Naive thymus-derived CD8-positive, alpha-beta T cell (primary cell): ENCODE data around the gene SYNC. TPM values are rescaled to one million over a fixed set of nuclear protein-coding genes. Genes with fewer than 3 reads are reported as not detected.
"Not testable (repeated sequence)": the region's sequence is repeated elsewhere in the genome, so short reads cannot be mapped to it uniquely, and the experiment has no call there.

ENCODE experiments used
- ATAC-seq, 2 donors: fragments of 150-1000 bp; cut with Tn5 transposase in 1 of 2; sonication (Bioruptor Pico), chemical (Tn5 transposase) in 1 of 2; 1 replicate in 1 of 2; 2 replicates in 1 of 2; pipeline ENCODE4 v1.10.0; 2021; ENCODE audit warnings: mild to moderate bottlenecking in 2 of 2, moderate library complexity in 2 of 2
- POLR2A ChIA-PET: fragments of 350-600 bp; sonication (Branson Sonifier 250); formaldehyde crosslinking; loops from one replicate; lab custom pipeline; 2021; ENCODE audit warnings: antibody characterized with exemption; lab: Charles Lee
- DNase-seq, 10 donors: peaks; one replicate each; pipeline versions ENCODE4 v3.0.0 to v3.0.0-alpha.2; 2020 to 2022
- H3K27ac Mint-ChIP-seq, 10 donors: one replicate each; pipeline ENCODE4 v1.8.0; 2020 to 2022; ENCODE audit warnings: mild to moderate bottlenecking in 10 of 10, mixed read lengths in 10 of 10, moderate library complexity in 4 of 10, inconsistent platforms in 1 of 10
- H3K27me3 Mint-ChIP-seq, 5 donors: one replicate each; pipeline ENCODE4 v1.8.0; 2021 to 2022; ENCODE audit warnings: mixed read lengths in 5 of 5
- H3K36me3 Mint-ChIP-seq, 3 donors: one replicate each; pipeline ENCODE4 v1.8.0; 2020 to 2022; ENCODE audit warnings: mixed read lengths in 3 of 3, mild to moderate bottlenecking in 2 of 3, inconsistent platforms in 1 of 3
- H3K4me1 Mint-ChIP-seq, 4 donors: one replicate each; pipeline ENCODE4 v1.8.0; 2021 to 2022; ENCODE audit warnings: mixed read lengths in 4 of 4
- H3K4me3 Mint-ChIP-seq, 10 donors: one replicate each; pipeline ENCODE4 v1.8.0; 2020 to 2022; ENCODE audit warnings: mild to moderate bottlenecking in 10 of 10, mixed read lengths in 10 of 10, moderate library complexity in 6 of 10, inconsistent platforms in 1 of 10
- H3K9me3 Mint-ChIP-seq, 9 donors: one replicate each; pipeline ENCODE4 v1.8.0; 2020 to 2022; ENCODE audit warnings: mixed read lengths in 9 of 9, mild to moderate bottlenecking in 3 of 9, inconsistent platforms in 1 of 9, moderate library complexity in 1 of 9
- polyA plus RNA-seq, 3 donors: library from polyadenylated mRNA; unstranded; fragments of 300-500 nt; fragmentation: Illumina TruSeq; gene quantifications; one replicate each; pipeline ENCODE4 v1.2.3, GENCODE V29; 2021
- total RNA-seq, 8 experiments: library from RNA in 2 of 8; stranded (reverse) in 2 of 8; gene quantifications; one replicate each; pipeline ENCODE4 v1.2.3 and lab custom pipeline; 2021 to 2026

SYNC gene
- total and polyA plus RNA-seq, 5 experiments from 2014 or later, result not detected

DNA sequence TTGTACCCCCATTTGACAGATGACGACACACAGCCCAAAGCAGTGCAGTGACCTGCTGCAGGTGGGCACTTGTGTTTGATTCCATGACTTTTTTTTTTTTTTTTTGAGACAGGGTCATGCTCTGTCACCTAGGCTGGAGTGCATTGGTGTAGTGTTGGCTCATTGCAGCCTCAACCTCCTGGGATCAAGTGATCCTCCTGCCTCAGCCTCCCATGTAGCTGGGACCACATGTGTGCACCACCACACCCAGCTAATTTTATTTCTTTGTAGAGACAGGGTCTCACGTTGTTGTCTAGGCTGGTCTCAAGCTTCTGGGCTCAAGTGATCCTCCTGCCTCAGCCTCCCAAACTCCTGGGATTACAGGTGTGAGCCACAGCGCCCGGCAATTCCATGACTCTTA lies 14.9 kb upstream of the SYNC start:
- Mint-ChIP-seq H3K4me1 (peaks cover 9 to 15% (median 10%) of the 10 kb centered on the region in 4 donors), H3K36me3 (no peaks in the 10 kb centered on the region), H3K4me3 (no peak overlapping the region), H3K27me3 (peaks cover 3 to 16% (median 13%) of the 10 kb centered on the region in 5 donors), H3K27ac (no peak overlapping the region), H3K9me3 (no peaks in the 10 kb centered on the region)
- no peak for DNase-seq
- ATAC-seq, result no peak
- POLR2A ChIA-PET, result interaction anchor here (0.6 kb wide), 1 partner anchor 17 kb away, joined by 8 read pairs; no protein-coding TSS in a partner anchor

DNA sequence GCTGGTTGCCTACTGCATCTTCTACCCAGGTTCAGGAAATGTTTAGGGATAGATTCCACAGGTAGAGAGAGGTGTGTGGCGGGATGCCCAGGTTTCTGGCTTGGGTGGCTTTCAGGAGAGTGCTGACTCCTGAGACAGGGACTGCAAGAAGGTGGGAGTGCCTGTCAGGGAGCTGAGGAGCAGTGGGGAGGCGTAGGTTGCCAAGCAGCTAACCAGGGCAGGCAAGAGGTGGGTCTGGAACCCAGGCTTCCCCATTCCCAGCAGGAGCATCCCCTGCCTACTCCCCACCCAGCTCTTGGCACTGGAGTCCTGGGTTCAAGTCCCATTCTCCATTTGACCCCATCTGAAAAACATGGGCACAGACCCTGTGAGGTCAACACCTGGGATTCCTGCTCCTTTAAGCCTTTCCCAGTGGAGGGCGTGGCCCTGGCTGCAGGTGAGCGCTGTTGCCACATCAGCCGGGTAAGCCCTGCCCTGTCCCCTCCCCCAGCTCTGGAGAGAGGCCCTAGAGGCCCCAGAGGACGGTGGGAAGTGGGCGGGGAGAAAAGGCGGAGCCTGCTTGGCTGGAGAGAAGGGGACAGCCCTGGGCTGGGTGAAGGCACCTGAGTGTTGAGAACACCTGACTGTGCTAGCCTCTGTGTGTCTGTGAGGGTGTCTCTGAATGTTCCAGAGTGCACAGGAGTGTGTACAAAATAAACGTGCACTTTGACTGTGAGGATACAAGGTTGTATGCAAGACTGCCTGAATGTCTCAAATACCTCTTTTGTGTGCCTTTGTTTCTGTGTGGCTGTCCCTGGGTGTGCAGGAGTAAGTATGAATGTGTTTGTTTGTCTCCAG lies 14.0 kb upstream of the SYNC start:
- ATAC-seq (peak; percentile 33 to 53), DNase-seq (peak in 3 of 10 donors; percentile 17 to 35 (median 20))
- Mint-ChIP-seq H3K36me3 (no peaks in the 10 kb centered on the region), H3K4me1 (peaks cover 9 to 20% (median 12%) of the 10 kb centered on the region in 4 donors), H3K27ac (peak overlapping the region in 1 of 10 donors; percentile 15), H3K9me3 (no peaks in the 10 kb centered on the region), H3K27me3 (peaks cover 2 to 12% (median 3%) of the 10 kb centered on the region in 5 donors), H3K4me3 (no peak overlapping the region)
- POLR2A ChIA-PET, result interaction anchor here (0.6 kb wide), 1 partner anchor 18 kb away, joined by 8 read pairs; no protein-coding TSS in a partner anchor

DNA sequence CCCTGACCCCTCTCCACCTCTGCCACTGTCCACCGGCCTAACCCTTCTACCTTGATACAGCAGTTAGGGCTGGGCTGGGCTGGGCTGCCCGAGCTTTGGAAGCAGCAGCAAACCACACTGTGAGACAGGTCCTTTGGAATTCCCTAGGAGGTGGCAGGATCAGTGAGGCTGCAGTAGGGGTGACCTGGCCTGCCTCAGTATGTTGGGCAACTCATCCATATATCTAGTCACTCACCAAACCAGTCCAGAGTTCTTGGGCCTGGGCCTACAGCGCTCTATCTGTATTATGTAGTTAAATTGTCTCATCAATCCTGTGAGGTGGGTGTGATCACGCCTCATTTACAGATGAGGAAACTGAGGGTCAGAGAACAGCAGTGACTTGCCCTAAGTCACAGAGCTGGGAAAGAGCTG lies 13.3 kb upstream of the SYNC start:
- POLR2A ChIA-PET, result no interaction called here
- Mint-ChIP-seq H3K4me3 (no peak overlapping the region), H3K36me3 (no peaks in the 10 kb centered on the region), H3K4me1 (peaks cover 9 to 20% (median 12%) of the 10 kb centered on the region in 4 donors), H3K27ac (no peak overlapping the region), H3K9me3 (no peaks in the 10 kb centered on the region), H3K27me3 (peaks cover 0 to 12% (median 0%) of the 10 kb centered on the region in 5 donors)
- DNase-seq (no peak), ATAC-seq (no peak)

DNA sequence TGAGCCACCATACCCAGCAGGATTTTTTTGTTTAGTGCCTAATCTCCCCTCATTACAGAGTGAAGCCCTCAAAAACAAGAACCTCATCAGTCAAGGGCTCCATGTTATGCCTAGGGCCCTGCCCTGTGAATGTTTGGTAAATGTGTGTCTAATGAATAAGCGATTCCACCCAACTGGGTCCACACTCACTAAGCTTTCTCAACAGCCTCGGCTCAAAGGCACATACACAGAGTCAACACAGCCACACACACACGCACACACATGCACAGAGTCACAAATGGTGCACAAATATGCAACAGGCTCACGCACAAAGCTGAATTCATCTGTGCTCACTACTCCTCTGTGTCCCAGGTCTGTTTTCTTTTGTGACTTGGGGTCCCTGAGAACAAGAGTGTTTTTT lies 11.7 kb upstream of the SYNC start:
- Mint-ChIP-seq H3K27me3 (peaks cover 0 to 7% (median 0%) of the 10 kb centered on the region in 5 donors), H3K36me3 (no peaks in the 10 kb centered on the region), H3K27ac (no peak overlapping the region), H3K4me1 (peaks cover 9 to 20% (median 12%) of the 10 kb centered on the region in 4 donors), H3K9me3 (no peaks in the 10 kb centered on the region), H3K4me3 (no peak overlapping the region)
- POLR2A ChIA-PET, result no interaction called here
- ATAC-seq, result no peak
- DNase-seq, result no peak

DNA sequence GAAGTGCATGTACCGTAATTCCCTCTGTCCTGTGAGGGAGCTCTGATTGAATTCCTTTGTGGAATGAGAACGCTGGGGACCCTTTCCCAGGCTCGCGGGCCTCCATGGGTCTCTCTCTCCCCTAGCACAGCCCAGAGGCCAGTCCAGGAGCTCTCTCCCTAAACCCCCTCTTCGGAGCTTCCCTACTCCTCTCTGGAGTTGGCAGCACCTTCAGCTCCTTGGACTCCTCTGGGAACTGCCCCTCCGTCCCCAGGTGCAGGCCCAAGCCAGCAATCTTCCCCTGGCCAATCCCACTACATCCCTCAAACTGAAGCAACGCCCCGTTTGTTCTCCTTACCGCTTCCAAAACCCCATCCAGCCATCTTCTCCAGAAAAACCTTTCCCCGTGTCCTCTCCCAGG lies 10.5 kb upstream of the SYNC start:
- Mint-ChIP-seq H3K4me1 (peaks cover 9 to 20% (median 12%) of the 10 kb centered on the region in 4 donors), H3K36me3 (no peaks in the 10 kb centered on the region), H3K9me3 (no peaks in the 10 kb centered on the region), H3K4me3 (peak overlapping the region in 8 of 10 donors; percentile 1 to 76 (median 30)), H3K27me3 (peaks cover 0 to 2% (median 0%) of the 10 kb centered on the region in 5 donors), H3K27ac (no peak overlapping the region)
- ATAC-seq (no peak), DNase-seq (no peak)
- POLR2A ChIA-PET, result interaction anchor here (1.6 kb wide), 1 partner anchor 60 kb away, joined by 5 read pairs; no protein-coding TSS in a partner anchor

DNA sequence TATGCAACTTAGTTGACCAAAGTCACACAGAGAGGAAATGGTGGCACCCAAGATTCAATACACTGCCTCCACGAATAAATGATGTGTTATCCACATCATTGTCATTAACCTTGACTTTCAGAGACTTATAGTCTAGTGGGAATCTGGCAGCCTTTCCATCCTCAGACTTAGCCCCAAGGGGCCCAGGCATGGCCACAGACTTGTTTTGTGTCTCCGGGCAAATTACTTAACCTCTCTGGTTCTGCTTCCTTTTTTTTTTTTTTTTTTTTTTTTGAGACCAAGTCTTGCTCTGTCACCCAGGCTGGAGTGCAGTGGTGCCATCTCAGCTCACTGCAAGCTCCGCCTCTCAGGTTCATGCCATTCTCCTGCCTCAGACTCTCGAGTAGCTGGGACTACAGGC lies 8.7 kb upstream of the SYNC start:
- peaks cover 3 to 12% (median 5%) of the 10 kb centered on the region in 5 donors for H3K27me3 Mint-ChIP-seq
- DNase-seq, ATAC-seq, H3K4me1 Mint-ChIP-seq, POLR2A ChIA-PET, H3K36me3 Mint-ChIP-seq, H3K27ac Mint-ChIP-seq, H3K9me3 Mint-ChIP-seq: not testable (repeated sequence)
- peak overlapping the region in 1 of 10 donors; percentile 18 for H3K4me3 Mint-ChIP-seq

DNA sequence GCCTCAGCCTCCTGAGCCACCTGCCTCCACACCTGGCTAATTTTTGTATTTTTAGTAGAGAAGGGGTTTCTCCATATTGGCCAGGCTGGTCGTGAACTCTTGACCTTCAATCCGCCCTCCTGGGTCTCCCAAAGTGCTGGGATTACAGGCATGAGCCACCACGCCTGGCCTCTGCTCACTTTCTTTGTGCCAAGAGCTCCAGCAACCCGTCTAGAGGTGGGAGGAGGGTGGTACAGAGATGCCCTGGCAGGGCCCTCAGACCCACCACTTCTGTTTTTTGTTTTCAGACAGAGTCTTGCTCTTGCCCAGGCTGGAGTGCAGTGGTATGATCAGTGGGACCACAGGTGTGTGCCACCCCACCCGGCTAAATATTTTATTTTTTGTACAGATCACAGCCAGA lies 6.9 kb upstream of the SYNC start:
- no peak overlapping the region for H3K4me3 Mint-ChIP-seq
- ATAC-seq (no peak), DNase-seq (no peak)
- H3K27ac Mint-ChIP-seq, result no peak overlapping the region
- H3K27me3 Mint-ChIP-seq, result peaks cover 14 to 29% (median 19%) of the 10 kb centered on the region in 5 donors
- peaks cover 0 to 4% (median 0%) of the 10 kb centered on the region in 3 donors for H3K36me3 Mint-ChIP-seq
- H3K4me1 Mint-ChIP-seq, result peaks cover 1 to 5% (median 2%) of the 10 kb centered on the region in 4 donors
- POLR2A ChIA-PET, result no interaction called here
- no peaks in the 10 kb centered on the region for H3K9me3 Mint-ChIP-seq

DNA sequence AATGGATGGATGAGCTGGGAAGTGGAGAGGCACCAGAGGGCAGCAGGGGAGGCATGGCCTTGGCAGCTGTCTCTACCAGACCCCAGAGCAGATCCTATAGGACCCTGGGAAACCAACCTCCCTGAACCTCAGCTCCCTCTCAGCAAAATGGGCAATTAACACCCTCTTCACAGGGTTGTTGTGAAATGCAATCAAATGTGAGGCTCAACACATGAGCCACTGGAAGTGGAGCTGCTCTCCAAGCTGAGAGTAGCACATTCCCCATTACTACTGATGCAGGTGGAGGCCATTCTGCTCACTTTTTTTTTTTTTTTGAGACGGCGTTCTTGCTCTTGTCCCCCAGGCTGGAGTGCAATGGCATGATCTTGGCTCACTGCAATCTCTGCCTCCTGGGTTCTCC lies 6.5 kb upstream of the SYNC start:
- H3K9me3 Mint-ChIP-seq, result no peaks in the 10 kb centered on the region
- H3K27me3 Mint-ChIP-seq, result peaks cover 16 to 33% (median 22%) of the 10 kb centered on the region in 5 donors
- no peak for DNase-seq
- H3K4me1 Mint-ChIP-seq, result peaks cover 1 to 5% (median 2%) of the 10 kb centered on the region in 4 donors
- H3K36me3 Mint-ChIP-seq, result peaks cover 0 to 4% (median 0%) of the 10 kb centered on the region in 3 donors
- POLR2A ChIA-PET, result no interaction called here
- ATAC-seq, result no peak
- H3K27ac Mint-ChIP-seq, result no peak overlapping the region
- no peak overlapping the region for H3K4me3 Mint-ChIP-seq

DNA sequence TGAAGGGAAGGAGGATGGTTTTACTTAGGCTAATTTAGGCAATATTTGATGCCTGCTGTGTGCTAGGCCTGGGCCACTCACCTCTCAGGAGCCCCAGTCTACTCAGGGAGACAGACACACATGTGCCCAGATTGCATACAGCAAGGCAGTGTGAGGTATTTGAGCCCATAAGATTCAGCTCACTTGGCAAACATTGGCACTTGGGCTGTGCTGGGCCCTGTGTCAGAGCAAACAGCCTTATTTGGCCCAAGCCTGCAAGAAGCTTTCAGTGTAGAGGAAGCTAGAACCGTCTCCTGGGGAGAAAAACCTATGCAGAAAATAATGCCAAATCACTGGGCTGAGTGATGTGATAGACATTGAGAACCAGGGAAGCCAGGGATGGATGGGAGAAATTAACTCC lies 3.9 kb upstream of the SYNC start:
- no peaks in the 10 kb centered on the region for H3K9me3 Mint-ChIP-seq
- H3K27me3 Mint-ChIP-seq, result peaks cover 27 to 46% (median 36%) of the 10 kb centered on the region in 5 donors
- H3K4me1 Mint-ChIP-seq, result peaks cover 7 to 14% (median 9%) of the 10 kb centered on the region in 4 donors
- POLR2A ChIA-PET, result no interaction called here
- H3K36me3 Mint-ChIP-seq, result peaks cover 0 to 4% (median 0%) of the 10 kb centered on the region in 3 donors
- no peak overlapping the region for H3K27ac Mint-ChIP-seq
- ATAC-seq (no peak), DNase-seq (no peak)
- H3K4me3 Mint-ChIP-seq, result no peak overlapping the region

DNA sequence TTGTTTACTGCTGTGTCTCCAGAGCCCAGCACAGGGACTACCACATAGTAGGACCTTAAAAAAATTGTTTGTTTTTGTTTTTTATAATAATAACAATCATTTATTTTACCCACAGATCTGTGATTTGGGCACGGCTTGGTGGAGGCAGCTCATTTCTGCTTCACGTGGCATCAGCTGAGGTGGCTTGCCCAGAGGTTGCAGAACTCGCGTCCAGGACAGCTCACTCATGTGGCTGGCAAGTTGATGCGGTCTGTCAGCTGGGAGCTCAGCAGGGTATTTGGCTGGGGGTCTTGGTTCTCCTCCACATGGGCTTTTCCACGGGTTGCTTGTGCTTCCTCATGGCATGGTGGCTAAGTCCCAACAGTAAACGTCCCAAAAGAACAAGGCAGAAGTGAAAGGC lies 2.9 kb upstream of the SYNC start:
- no peak for ATAC-seq
- POLR2A ChIA-PET, result no interaction called here
- H3K9me3 Mint-ChIP-seq, result no peaks in the 10 kb centered on the region
- H3K27ac Mint-ChIP-seq, result no peak overlapping the region
- no peak overlapping the region for H3K4me3 Mint-ChIP-seq
- peaks cover 0 to 4% (median 0%) of the 10 kb centered on the region in 3 donors for H3K36me3 Mint-ChIP-seq
- H3K4me1 Mint-ChIP-seq, result peaks cover 7 to 14% (median 9%) of the 10 kb centered on the region in 4 donors
- peaks cover 29 to 52% (median 40%) of the 10 kb centered on the region in 5 donors for H3K27me3 Mint-ChIP-seq
- no peak for DNase-seq

DNA sequence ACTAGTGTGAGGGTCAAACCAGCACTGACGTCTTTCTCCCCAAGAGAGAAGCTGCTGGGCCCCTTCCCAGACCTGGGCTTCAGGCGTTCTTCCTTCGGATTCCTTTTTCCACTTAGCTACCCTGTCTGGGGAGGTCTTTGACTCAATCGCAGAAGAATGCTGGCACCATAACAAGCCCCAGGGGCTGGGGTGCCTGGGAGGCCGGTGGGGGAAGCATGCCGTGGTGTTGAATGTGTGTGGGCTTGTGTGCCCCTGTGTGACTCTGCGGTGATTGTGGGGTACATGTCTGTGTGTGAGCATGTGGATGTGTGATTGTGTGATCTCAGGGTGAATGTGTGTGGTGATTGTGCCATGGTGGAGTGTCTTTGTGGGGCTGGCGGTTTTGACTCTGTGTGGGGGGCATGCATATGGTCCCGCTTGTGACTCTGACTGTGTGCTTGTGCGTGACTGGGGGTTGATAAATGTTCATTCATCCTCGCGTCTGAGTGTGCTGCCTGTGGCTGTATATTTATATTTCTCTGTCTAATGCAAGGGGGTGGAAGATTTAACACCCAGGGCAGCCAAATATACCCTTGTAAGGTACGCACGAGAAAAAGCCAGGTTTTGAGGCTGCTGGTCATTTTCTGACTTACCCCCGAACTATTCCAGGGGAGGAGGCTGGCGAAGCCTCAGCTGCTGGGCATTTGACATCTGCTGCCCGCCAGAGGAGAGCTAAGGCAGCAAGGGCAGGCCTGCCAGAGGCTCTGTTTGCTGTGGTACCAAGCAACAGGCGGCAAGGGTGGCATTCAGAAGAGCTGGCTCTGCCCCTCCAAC lies 1.1 kb upstream of the SYNC start:
- POLR2A ChIA-PET, result interaction anchor here (0.6 kb wide), 1 partner anchor 99 kb away, joined by 10 read pairs; no protein-coding TSS in a partner anchor
- Mint-ChIP-seq H3K4me3 (peak overlapping the region; percentile 33 to 82 (median 60)), H3K27ac (peak overlapping the region in 1 of 10 donors; percentile 19), H3K27me3 (peaks cover 31 to 61% (median 40%) of the 10 kb centered on the region in 5 donors), H3K36me3 (peaks cover 0 to 4% (median 0%) of the 10 kb centered on the region in 3 donors), H3K9me3 (no peaks in the 10 kb centered on the region), H3K4me1 (peaks cover 7 to 14% (median 9%) of the 10 kb centered on the region in 4 donors)
- DNase-seq, result no peak
- ATAC-seq, result no peak

DNA sequence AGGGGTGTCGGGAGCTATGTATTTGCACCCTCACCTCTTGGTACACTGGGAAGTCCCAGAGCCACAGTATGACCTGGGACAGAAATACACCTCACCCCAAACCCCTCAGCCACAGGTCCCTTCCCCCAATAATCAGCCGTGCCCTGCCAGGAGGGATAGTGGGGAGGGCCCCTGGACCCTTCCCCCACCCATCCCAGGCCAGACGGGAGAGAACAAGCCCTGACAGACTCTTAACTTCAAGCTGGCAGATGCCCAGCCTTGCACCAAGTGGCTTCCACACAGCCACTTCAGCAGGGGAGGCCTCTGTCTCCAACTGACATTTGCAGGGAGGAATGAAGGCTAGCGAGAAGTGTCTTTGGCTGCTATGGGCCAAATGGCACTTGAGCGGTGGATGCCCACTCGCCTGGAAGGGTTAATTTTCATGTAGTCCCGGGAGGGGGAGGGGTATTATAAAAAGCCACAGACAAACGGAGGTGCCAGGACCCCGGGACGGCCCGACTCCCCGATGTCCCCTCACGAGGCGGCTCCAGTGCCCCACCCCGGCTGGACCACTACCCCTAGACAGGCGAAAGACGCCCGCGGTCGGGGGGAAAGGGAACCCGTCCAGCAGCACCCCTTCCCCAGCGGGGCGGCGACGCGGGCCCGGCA lies 495 bp downstream of the SYNC start:
- peaks cover 0 to 4% (median 0%) of the 10 kb centered on the region in 3 donors for H3K36me3 Mint-ChIP-seq
- POLR2A ChIA-PET, result no interaction called here

More for the DNA sequence above, 495 bp downstream of the SYNC start:
- DNase-seq (no peak), ATAC-seq (no peak)
- Mint-ChIP-seq H3K4me3 (peak overlapping the region; percentile 48 to 77 (median 70)), H3K27me3 (peaks cover 27 to 61% (median 40%) of the 10 kb centered on the region in 5 donors), H3K9me3 (no peaks in the 10 kb centered on the region), H3K27ac (peak overlapping the region in 1 of 10 donors; percentile 13), H3K4me1 (peaks cover 7 to 14% (median 9%) of the 10 kb centered on the region in 4 donors)
